Measurements from ENCODE around the gene GMDS.
A peak's percentile ranks its signal among the peaks of the same experiment; 100 is the strongest.

Gene GMDS

GRCh38 chr6:1658212-1659005 lies 587.0 kb downstream of the GMDS start:
- DNase-seq, result no peak

GRCh38 chr6:1657771-1658165 lies 587.6 kb downstream of the GMDS start:
- no peak for DNase-seq

- no peak for DNase-seq
Observed at GRCh38 chr6:1657116-1657770, 588.2 kb downstream of the GMDS start.

GRCh38 chr6:1654054-1654453 lies 591.4 kb downstream of the GMDS start:
- DNase-seq, result no peak

- no peak for DNase-seq
Observed at GRCh38 chr6:1652842-1653241, 592.6 kb downstream of the GMDS start.

GRCh38 chr6:1651362-1651761 lies 594.0 kb downstream of the GMDS start:
- DNase-seq, result no peak

GRCh38 chr6:1645466-1646185 lies 599.8 kb downstream of the GMDS start:
- no peak for DNase-seq

- DNase-seq, result no peak
Observed at GRCh38 chr6:1644516-1645060, 600.8 kb downstream of the GMDS start.

- no peak for DNase-seq
Observed at GRCh38 chr6:1643830-1644445, 601.5 kb downstream of the GMDS start.

GRCh38 chr6:1643111-1643510 lies 602.3 kb downstream of the GMDS start:
- no peak for DNase-seq

- DNase-seq, result no peak
Observed at GRCh38 chr6:1641343-1641885, 604.0 kb downstream of the GMDS start.

GRCh38 chr6:1640476-1640875 lies 604.9 kb downstream of the GMDS start:
- no peak for DNase-seq

GRCh38 chr6:1639430-1639829 lies 606.0 kb downstream of the GMDS start:
- no peak for DNase-seq

- peak; percentile 18 for DNase-seq
Observed at GRCh38 chr6:1636971-1637871, 608.2 kb downstream of the GMDS start.

- DNase-seq, result no peak
Observed at GRCh38 chr6:1636272-1636825, 609.1 kb downstream of the GMDS start.

GRCh38 chr6:1635305-1636010 lies 609.9 kb downstream of the GMDS start:
- DNase-seq, result no peak

GRCh38 chr6:1634081-1634480 lies 611.3 kb downstream of the GMDS start:
- DNase-seq, result no peak

- DNase-seq, result no peak
Observed at GRCh38 chr6:1633366-1634021, 611.9 kb downstream of the GMDS start.

GRCh38 chr6:1631251-1631650 lies 614.2 kb downstream of the GMDS start:
- DNase-seq, result no peak

GRCh38 chr6:1630771-1631217 lies 614.6 kb downstream of the GMDS start:
- no peak for DNase-seq
